ENCODE measurements around the gene BPIFB1.

BPIFB1 gene

GRCh38 chr20:33282991-33283555, at the start of gene BPIFB1:
BPIFB1 (plus strand) TSS chr20:33283214; CDS start chr20:33286074, 2,860 bp downstream.
- DNase-seq (ENCODE audit: insufficient read length, low spot score): no peak
- no peak for TF ChIP-seq CTCF (IDR thresholded peaks at IDR 0.05; ENCODE audit: insufficient read depth, missing control alignments)
- no peak for FAIRE-seq

DNA sequence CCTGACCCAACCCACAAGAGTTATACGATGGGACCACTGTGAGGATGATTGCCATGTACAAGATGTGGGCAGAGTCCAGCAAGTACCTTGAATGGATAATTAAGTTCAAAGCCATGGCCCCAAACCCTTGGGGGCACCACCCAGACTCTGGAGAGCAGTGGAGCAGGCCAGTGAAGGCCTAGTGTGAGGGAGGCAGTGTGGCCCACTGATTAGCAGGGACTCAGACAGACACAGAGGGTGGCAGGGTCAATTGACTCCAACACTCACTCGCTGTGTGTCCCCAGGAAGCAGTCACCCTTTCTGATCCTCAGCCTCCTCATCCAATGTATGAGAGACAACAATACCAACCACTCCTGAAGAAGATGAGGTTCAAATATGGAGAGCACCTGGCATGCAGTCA, 49.0 kb upstream of the BPIFB1 start:
- DNase-seq (ENCODE audit: insufficient read length, low spot score) (no peak), FAIRE-seq (no peak)
- no peak for TF ChIP-seq CTCF (IDR thresholded peaks at IDR 0.05; ENCODE audit: insufficient read depth, missing control alignments)

GRCh38 chr20:33235696-33236095, 47.3 kb upstream of the BPIFB1 start, which contains the start of gene BPIFA1:
BPIFA1 (plus strand) TSS chr20:33235996; CDS start chr20:33237712, 1,716 bp downstream.
- DNase-seq (ENCODE audit: insufficient read length, low spot score): no peak
- FAIRE-seq: no peak
- TF ChIP-seq CTCF (IDR thresholded peaks at IDR 0.05; ENCODE audit: insufficient read depth, missing control alignments): no peak

GRCh38 chr20:33236351-33236750, 46.7 kb upstream of the BPIFB1 start:
- no peak for TF ChIP-seq CTCF (IDR thresholded peaks at IDR 0.05; ENCODE audit: insufficient read depth, missing control alignments)
- no peak for DNase-seq (ENCODE audit: insufficient read length, low spot score)
- no peak for FAIRE-seq

DNA sequence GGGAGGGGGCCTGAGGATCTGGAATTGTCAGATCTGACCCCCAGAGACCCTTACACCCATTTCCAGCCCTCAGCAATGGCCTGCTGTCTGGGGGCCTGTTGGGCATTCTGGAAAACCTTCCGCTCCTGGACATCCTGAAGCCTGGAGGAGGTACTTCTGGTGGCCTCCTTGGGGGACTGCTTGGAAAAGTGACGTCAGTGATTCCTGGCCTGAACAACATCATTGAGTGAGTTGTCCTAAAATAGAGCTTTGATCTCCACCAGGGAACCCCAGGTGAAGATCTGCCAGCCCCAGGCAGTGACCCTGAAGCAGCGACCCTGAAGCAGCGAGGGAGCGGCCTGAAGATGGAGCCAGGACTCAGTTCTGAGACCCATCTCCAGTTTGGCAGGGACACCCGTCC, 45.0 kb upstream of the BPIFB1 start:
- FAIRE-seq: no peak

GRCh38 chr20:33239418-33239817, 43.6 kb upstream of the BPIFB1 start:
- TF ChIP-seq CTCF (IDR thresholded peaks at IDR 0.05; ENCODE audit: insufficient read depth, missing control alignments): no peak
- no peak for FAIRE-seq

More for the DNA sequence above, 45.0 kb upstream of the BPIFB1 start:
- no peak for DNase-seq (ENCODE audit: insufficient read length, low spot score)
- no peak for TF ChIP-seq CTCF (IDR thresholded peaks at IDR 0.05; ENCODE audit: insufficient read depth, missing control alignments)

DNA sequence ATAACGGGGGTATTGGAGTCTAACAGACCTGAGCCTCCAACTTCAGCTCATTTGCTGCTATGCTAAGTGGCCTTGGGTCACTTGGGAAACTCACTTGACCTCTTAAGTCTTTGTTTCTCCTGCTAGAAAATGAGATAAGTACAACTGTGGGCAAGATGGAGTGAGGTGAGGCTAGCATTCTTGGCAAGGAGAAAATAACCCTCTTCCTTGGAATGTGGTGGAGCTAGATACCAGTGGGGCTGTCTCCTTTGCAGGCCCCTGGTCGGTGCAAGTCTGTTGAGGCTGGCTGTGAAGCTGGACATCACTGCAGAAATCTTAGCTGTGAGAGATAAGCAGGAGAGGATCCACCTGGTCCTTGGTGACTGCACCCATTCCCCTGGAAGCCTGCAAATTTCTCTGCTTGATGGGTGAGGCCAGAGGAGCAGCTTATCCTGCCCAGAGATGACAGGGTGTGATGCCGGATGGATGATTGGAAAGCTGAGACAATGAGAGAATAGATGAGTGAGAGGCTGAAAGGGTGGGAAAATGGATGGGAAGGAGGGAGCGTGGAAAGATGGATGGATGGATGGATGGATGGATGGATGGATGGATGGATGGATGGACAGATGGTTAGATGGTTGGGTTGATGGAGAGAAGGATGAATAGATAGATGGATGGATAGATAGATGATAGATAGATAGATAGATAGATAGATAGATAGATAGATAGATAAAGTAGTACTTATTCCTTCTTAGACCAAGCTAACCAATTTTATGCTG, 42.9 kb upstream of the BPIFB1 start:
- DNase-seq (ENCODE audit: insufficient read length, low spot score) (no peak), FAIRE-seq (no peak)
- TF ChIP-seq CTCF (IDR thresholded peaks at IDR 0.05; ENCODE audit: insufficient read depth, missing control alignments): no peak

More at GRCh38 chr20:33239418-33239817, 43.6 kb upstream of the BPIFB1 start:
- DNase-seq (ENCODE audit: insufficient read length, low spot score): no peak

Data from D721Med (cell line).